SH-SY5Y (cell line): ENCODE data around the gene XBP1.

Source experiments
- GATA2 ChIP-seq: IDR thresholded peaks from 2 replicates; pipeline ENCODE4 v1.6.1; 2011; ENCODE audit warnings: mild to moderate bottlenecking, low read depth, low read length
- GATA3 ChIP-seq: IDR thresholded peaks from 2 replicates; pipeline ENCODE4 v1.6.1; 2011; ENCODE audit warnings: low read depth, mild to moderate bottlenecking, low read length, moderate library complexity

DNA sequence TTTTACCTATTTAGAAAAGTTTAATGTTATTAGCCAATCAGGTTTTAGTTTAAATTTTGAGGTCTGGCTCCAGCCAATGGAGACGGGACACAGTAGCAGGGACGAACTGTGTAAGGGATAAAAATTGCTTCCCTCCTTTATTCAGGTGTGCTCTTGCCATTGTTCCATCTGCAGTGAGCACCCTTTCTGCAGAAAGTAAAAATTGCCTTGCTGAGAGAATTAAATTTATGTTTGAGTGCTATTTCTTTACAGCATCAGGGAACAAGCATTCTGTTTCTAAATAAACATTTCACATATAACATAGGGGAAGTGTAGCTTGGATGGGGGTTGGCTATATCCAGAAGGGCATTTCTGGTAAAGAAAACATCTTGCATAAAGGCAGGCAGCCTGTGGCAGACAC is 46.6 kb upstream of the XBP1 start:
- no peak for TF ChIP-seq GATA2
- no peak for TF ChIP-seq GATA3
